Ovary (tissue), 9 donors: Measurements from ENCODE around the gene PIWIL1. TPM values are rescaled to one million over a fixed set of nuclear protein-coding genes. Genes with fewer than 3 reads are reported as not detected.

Experiments used
- DNase-seq, 5 donors: peaks; one replicate each; pipeline ENCODE4 v3.0.0-alpha.2; 2019 to 2020
- H3K27ac ChIP-seq, 2 donors: fragments of 200-600 bp; one replicate each; pipeline versions ENCODE4 v1.5.1 to v1.8.0; 2019 to 2022
- H3K27me3 ChIP-seq: fragments of 200-600 bp; one replicate; pipeline ENCODE4 v1.8.0; 2022
- H3K36me3 ChIP-seq: fragments of 200-600 bp; sonication (generic); one replicate; pipeline ENCODE4 v1.5.1; 2019
- H3K4me1 ChIP-seq: one replicate; pipeline ENCODE4 v1.8.1; 2013; ENCODE audit warnings: mild to moderate bottlenecking, moderate library complexity; ENCODE audit not compliant: insufficient read depth
- H3K4me3 ChIP-seq: fragments of 200-600 bp; sonication (generic); one replicate; pipeline ENCODE4 v1.5.1; 2017
- H3K9me3 ChIP-seq, 2 donors: fragments of 200-600 bp in 1 of 2; sonication (generic) in 1 of 2; one replicate each; pipeline versions ENCODE4 v1.5.1 to v1.8.1; 2013 to 2019; ENCODE audit warnings: mild to moderate bottlenecking in 1 of 2, moderate library complexity in 1 of 2
- CTCF ChIP-seq, 3 donors: fragments of 450-650 bp in 2 of 3; fragments of 200-600 bp in 1 of 3; IDR thresholded peaks; one replicate each; pipeline versions ENCODE4 v1.5.1 to v1.8.0; 2016 to 2022; ENCODE audit warnings: antibody characterized with exemption in 3 of 3, mild to moderate bottlenecking in 1 of 3
- EP300 ChIP-seq: sonication (generic); formaldehyde crosslinking; IDR thresholded peaks from one replicate; pipeline ENCODE4 v1.6.1; 2017; ENCODE audit warnings: antibody characterized with exemption
- POLR2A ChIP-seq: fragments of 450-650 bp; IDR thresholded peaks from one replicate; pipeline ENCODE4 v1.6.1; 2017; ENCODE audit warnings: antibody characterized with exemption, mild to moderate bottlenecking, moderate library complexity
- WGBS, 3 donors: extraction: QIAGEN DNeasy Blood & Tissue Kit in 1 of 3; methylation state at CpG; one replicate each; pipeline versions ENCODE4 v1.1.5 to v1.1.7; 2013 to 2017; 5-methylcytosine and 5-hydroxymethylcytosine counted together
- intact Hi-C, 4 donors: fragments of 100-400 bp; cut with DNase I; formaldehyde crosslinking; loops; one replicate each; pipeline versions ENCODE4 v1.11.0 to v1.15.1; 2022 to 2023
- polyA plus RNA-seq, 2 donors: library from polyadenylated mRNA; stranded (reverse); fragments of 200-250 nt in 1 of 2; fragments of 350-450 nt in 1 of 2; fragmentation: Illumina TruSeq in 1 of 2; extraction: RNeasy Lipid Tissue Mini Kit (QIAGEN cat#74804) in 1 of 2; gene quantifications; one replicate each; pipeline ENCODE4 v1.2.3, GENCODE V29; 2013 to 2014
- total RNA-seq, 7 donors: library from RNA; depleted of rRNA in 2 of 7; stranded (reverse); fragments of >200 nt in 2 of 7; fragmentation: NEBNext Ultra II Directional in 3 of 7; extraction: Animal tissue kit (Norgen Biotek cat#: 25700) in 3 of 7; gene quantifications; one replicate each; pipeline versions ENCODE4 v1.1.0 to v1.2.4, GENCODE V29; 2016 to 2023
- donor health status: DM: no; HTN: no; CAD: no; lungs with moderate emphysema.
- donor health status: DM: no; HTN: no; CAD: no.
- donor health status: Bipolar disorder and iron deficiency.
- donor health status: DM: yes; HTN: yes; CAD: no.
- donor health status: DM: no; HTN: no; CAD: no.
- donor health status: DM: yes; HTN: yes; CAD: no.

Gene PIWIL1
- total and polyA plus RNA-seq, 9 donors, result 0.12 to 1.3 (median 0.33) TPM; not detected in 5

- no peaks in the 10 kb centered on the region for H3K9me3 ChIP-seq
- intact Hi-C loops, result no loop called here
- H3K4me3 ChIP-seq, result no peak overlapping the region
- no peaks in the 10 kb centered on the region for H3K36me3 ChIP-seq
- H3K4me1 ChIP-seq, result peaks cover 6% of the 10 kb centered on the region
- 88 to 93% (median 90%) methylated on average over 5 of the region's 5 CpGs for WGBS, 3 donors
- DNase-seq, result no peak
- no peak for TF ChIP-seq CTCF (IDR thresholded peaks at IDR 0.05)
- TF ChIP-seq POLR2A, result no peak
- TF ChIP-seq EP300, result no peak
- no peaks in the 10 kb centered on the region for H3K27me3 ChIP-seq
- H3K27ac ChIP-seq, result no peak overlapping the region
These were observed 5.2 kb downstream of the PIWIL1 start for GRCh38 chr12:130342842-130343241.

GRCh38 chr12:130344529-130344928 is 6.8 kb downstream of the PIWIL1 start:
- H3K4me3 ChIP-seq, result no peak overlapping the region
- intact Hi-C loops, result no loop called here
- no peak for TF ChIP-seq CTCF (IDR thresholded peaks at IDR 0.05)
- TF ChIP-seq POLR2A, result no peak
- TF ChIP-seq EP300, result no peak
- no peaks in the 10 kb centered on the region for H3K27me3 ChIP-seq
- DNase-seq, result no peak
- no peak overlapping the region for H3K27ac ChIP-seq
- H3K36me3 ChIP-seq, result no peaks in the 10 kb centered on the region
- H3K4me1 ChIP-seq, result peaks cover 2% of the 10 kb centered on the region
- H3K9me3 ChIP-seq, result no peaks in the 10 kb centered on the region

GRCh38 chr12:130345292-130345691 is 7.6 kb downstream of the PIWIL1 start:
- no peak overlapping the region for H3K27ac ChIP-seq
- TF ChIP-seq CTCF (IDR thresholded peaks at IDR 0.05), result no peak
- TF ChIP-seq POLR2A, result no peak
- no peak for TF ChIP-seq EP300
- no peaks in the 10 kb centered on the region for H3K27me3 ChIP-seq
- H3K4me3 ChIP-seq, result no peak overlapping the region
- H3K36me3 ChIP-seq, result no peaks in the 10 kb centered on the region
- intact Hi-C loops, result no loop called here
- WGBS, 3 donors, result 80 to 87% (median 83%) methylated on average over 1 of the region's 1 CpG
- H3K9me3 ChIP-seq, result no peaks in the 10 kb centered on the region
- H3K4me1 ChIP-seq, result peaks cover 3% of the 10 kb centered on the region
- no peak for DNase-seq

- Histone ChIP-seq H3K36me3 (no peaks in the 10 kb centered on the region), H3K27ac (no peak overlapping the region), H3K27me3 (no peaks in the 10 kb centered on the region), H3K9me3 (no peaks in the 10 kb centered on the region), H3K4me1 (peaks cover 7% of the 10 kb centered on the region), H3K4me3 (no peak overlapping the region)
- no peak for DNase-seq
- intact Hi-C loops, result no loop called here
- TF ChIP-seq POLR2A, result no peak
- TF ChIP-seq EP300, result no peak
- no peak for TF ChIP-seq CTCF (IDR thresholded peaks at IDR 0.05)
- WGBS, 3 donors, result 15 to 24% (median 20%) methylated on average over 7 of the region's 7 CpGs
These were observed 9.9 kb downstream of the PIWIL1 start for GRCh38 chr12:130347588-130347987.

GRCh38 chr12:130350715-130351114 is 13.0 kb downstream of the PIWIL1 start:
- H3K27me3 ChIP-seq, result no peaks in the 10 kb centered on the region
- intact Hi-C loops, result no loop called here
- no peak for DNase-seq
- no peak overlapping the region for H3K4me3 ChIP-seq
- H3K4me1 ChIP-seq, result peaks cover 7% of the 10 kb centered on the region
- H3K36me3 ChIP-seq, result no peaks in the 10 kb centered on the region
- H3K9me3 ChIP-seq, result no peaks in the 10 kb centered on the region
- H3K27ac ChIP-seq, result no peak overlapping the region
- WGBS, 3 donors, result 3 to 10% (median 7%) methylated on average over 2 of the region's 2 CpGs
- no peak for TF ChIP-seq POLR2A
- no peak for TF ChIP-seq CTCF (IDR thresholded peaks at IDR 0.05)
- TF ChIP-seq EP300, result no peak
